ENCODE results near the gene UGT3A2. TPM values are rescaled to one million over a fixed set of nuclear protein-coding genes. Genes with fewer than 3 reads are reported as not detected.

Gene UGT3A2
- total RNA-seq, 1 donor from 2014 or later = 10.8 TPM

DNA sequence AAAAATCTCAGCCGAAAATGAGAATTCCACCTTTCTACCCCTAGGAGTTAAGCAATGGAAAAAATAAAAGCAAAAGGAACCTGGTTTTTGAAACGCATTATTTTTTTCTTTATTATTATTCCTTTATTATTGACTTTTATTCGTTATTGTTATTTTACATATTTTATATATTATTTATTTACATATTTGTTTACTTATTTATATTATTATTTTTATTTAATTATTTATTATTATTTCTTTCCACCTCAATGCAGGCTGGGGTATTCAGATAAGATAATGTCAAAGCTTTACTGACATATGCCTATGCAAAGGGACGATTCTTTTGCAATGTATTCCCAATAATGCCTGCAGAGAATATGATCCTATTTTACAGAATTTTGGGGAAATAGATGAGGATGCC lies 16.7 kb downstream of the UGT3A2 start:
- H3K27me3 ChIP-seq = no peaks in the 10 kb centered on the region
- no peaks in the 10 kb centered on the region for H3K4me1 ChIP-seq
- H3K4me2 ChIP-seq = no peak overlapping the region
- H3K9ac ChIP-seq = no peak overlapping the region
- H3K36me3 ChIP-seq = no peaks in the 10 kb centered on the region
- H3K79me2 ChIP-seq (ENCODE audit: low read depth) = no peaks in the 10 kb centered on the region
- no peak overlapping the region for H3K27ac ChIP-seq
- no peaks in the 10 kb centered on the region for H4K20me1 ChIP-seq (ENCODE audit: low read depth)
- TF ChIP-seq EZH2 (IDR thresholded peaks at IDR 0.05) (no peak), EZH2phosphoT487 (IDR thresholded peaks at IDR 0.05) (no peak), CTCF (IDR thresholded peaks at IDR 0.05) (no peak)
- Mint-ChIP-seq H3K27ac (no peak overlapping the region), H3K4me3 (no peak overlapping the region), H3K4me1 (no peaks in the 10 kb centered on the region), H3K36me3 (no peaks in the 10 kb centered on the region), H3K27me3 (ENCODE audit: insufficient read depth, low read depth) (no peaks in the 10 kb centered on the region), H3K9me3 (no peaks in the 10 kb centered on the region)
- no peak overlapping the region for H2AFZ ChIP-seq (replicated peaks)
- H3F3A ChIP-seq (ENCODE audit: low read depth) = no peaks in the 10 kb centered on the region
- DNase-seq (ENCODE audit: low spot score) = no peak
- H3K9me3 ChIP-seq (ENCODE audit: low read depth) = no peaks in the 10 kb centered on the region
- H3K4me3 ChIP-seq = no peak overlapping the region

- no peak overlapping the region for H3K4me3 ChIP-seq
- no peaks in the 10 kb centered on the region for H4K20me1 ChIP-seq (ENCODE audit: low read depth)
- H3K27me3 Mint-ChIP-seq (ENCODE audit: insufficient read depth, low read depth) = no peaks in the 10 kb centered on the region
- H2AFZ ChIP-seq (replicated peaks) = no peak overlapping the region
- H3K27ac ChIP-seq = no peak overlapping the region
- no peaks in the 10 kb centered on the region for H3K36me3 Mint-ChIP-seq
- no peaks in the 10 kb centered on the region for H3K4me1 ChIP-seq
- no peaks in the 10 kb centered on the region for H3K4me1 Mint-ChIP-seq
- no peaks in the 10 kb centered on the region for H3K27me3 ChIP-seq
- no peak overlapping the region for H3K27ac Mint-ChIP-seq
- TF ChIP-seq EZH2 (IDR thresholded peaks at IDR 0.05) (no peak), CTCF (IDR thresholded peaks at IDR 0.05) (no peak), EZH2phosphoT487 (IDR thresholded peaks at IDR 0.05) (no peak)
- H3K9me3 ChIP-seq (ENCODE audit: low read depth) = no peaks in the 10 kb centered on the region
- H3K36me3 ChIP-seq = no peaks in the 10 kb centered on the region
- H3K4me2 ChIP-seq = no peak overlapping the region
- no peak for DNase-seq (ENCODE audit: low spot score)
- no peaks in the 10 kb centered on the region for H3K79me2 ChIP-seq (ENCODE audit: low read depth)
- H3F3A ChIP-seq (ENCODE audit: low read depth) = no peaks in the 10 kb centered on the region
- H3K9me3 Mint-ChIP-seq = no peaks in the 10 kb centered on the region
- no peak overlapping the region for H3K9ac ChIP-seq
- H3K4me3 Mint-ChIP-seq = no peak overlapping the region
These were observed 19.1 kb downstream of the UGT3A2 start for GRCh38 chr5:36047384-36048160.

DNA sequence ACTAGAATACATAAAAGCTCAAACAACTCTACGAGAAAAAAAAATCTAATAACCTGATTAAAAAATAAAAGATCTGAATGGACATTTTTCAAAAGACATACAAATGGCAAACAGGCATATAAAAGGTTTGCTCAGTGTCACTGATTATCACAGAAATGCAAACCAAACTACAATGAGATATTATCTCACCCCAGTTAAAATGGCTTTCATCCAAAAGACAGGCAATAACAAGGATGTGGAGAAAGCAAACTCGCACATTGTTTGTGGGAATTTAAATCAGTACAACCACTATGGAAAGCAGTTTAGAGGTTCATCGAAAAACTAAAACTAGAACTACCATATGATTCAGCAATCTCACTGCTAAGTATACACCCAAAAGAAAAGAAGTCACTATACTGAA lies 20.8 kb downstream of the UGT3A2 start:
- no peak overlapping the region for H3K4me3 ChIP-seq
- Mint-ChIP-seq H3K27me3 (ENCODE audit: insufficient read depth, low read depth) (no peaks in the 10 kb centered on the region), H3K4me3 (no peak overlapping the region), H3K9me3 (no peaks in the 10 kb centered on the region), H3K27ac (no peak overlapping the region), H3K4me1 (no peaks in the 10 kb centered on the region), H3K36me3 (no peaks in the 10 kb centered on the region)
- no peaks in the 10 kb centered on the region for H3K4me1 ChIP-seq
- H2AFZ ChIP-seq (replicated peaks) = no peak overlapping the region
- H3K79me2 ChIP-seq (ENCODE audit: low read depth) = no peaks in the 10 kb centered on the region
- TF ChIP-seq EZH2 (IDR thresholded peaks at IDR 0.05) (no peak), EZH2phosphoT487 (IDR thresholded peaks at IDR 0.05) (no peak), CTCF (IDR thresholded peaks at IDR 0.05) (no peak)
- H3K9me3 ChIP-seq (ENCODE audit: low read depth) = no peaks in the 10 kb centered on the region
- DNase-seq (ENCODE audit: low spot score) = no peak
- no peaks in the 10 kb centered on the region for H3K36me3 ChIP-seq
- H3K9ac ChIP-seq = no peak overlapping the region
- no peaks in the 10 kb centered on the region for H3K27me3 ChIP-seq
- H3K27ac ChIP-seq = no peak overlapping the region
- H3F3A ChIP-seq (ENCODE audit: low read depth) = no peaks in the 10 kb centered on the region
- no peak overlapping the region for H3K4me2 ChIP-seq
- no peaks in the 10 kb centered on the region for H4K20me1 ChIP-seq (ENCODE audit: low read depth)

Measured in neural progenitor cell (in vitro differentiated cells).